ENCODE data around the gene HLF. TPM values are rescaled to one million over a fixed set of nuclear protein-coding genes. Genes with fewer than 3 reads are reported as not detected.

HLF gene
- total and polyA plus RNA-seq, 2 donors: 0.57 to 1.8 TPM

- no peak overlapping the region for H3K27ac ChIP-seq (ENCODE audit: low read depth in 1 of 2, low read length in 1 of 2)
- H3K9me3 ChIP-seq (ENCODE audit: control insufficient read depth in 2 of 2, insufficient read depth in 1 of 2, low read length in 1 of 2): peaks cover 0 to 2% of the 10 kb centered on the region in 2 donors
- peak in 7 of 9 donors; percentile 21 to 62 (median 33) for DNase-seq (ENCODE audit: low read depth in 6 of 9, low spot score in 9 of 9)
- H3K36me3 ChIP-seq (ENCODE audit: control insufficient read depth in 2 of 2, insufficient read depth in 2 of 2, low read length in 1 of 2): no peaks in the 10 kb centered on the region
- WGBS: 24% methylated on average over 10 of the region's 10 CpGs
- no peak overlapping the region for H3K4me3 ChIP-seq (ENCODE audit: low read length in 2 of 2)
- no peaks in the 10 kb centered on the region for H3K27me3 ChIP-seq (ENCODE audit: control insufficient read depth in 2 of 2, insufficient read depth in 1 of 2, low read length in 1 of 2)
- peaks cover 0 to 3% of the 10 kb centered on the region in 2 donors for H3K4me1 ChIP-seq (ENCODE audit: control insufficient read depth in 2 of 2, insufficient read depth in 2 of 2, low read length in 2 of 2)
Observed at GRCh38 chr17:55348749-55349354, 84.1 kb downstream of the HLF start.

GRCh38 chr17:55350825-55351205, 86.1 kb downstream of the HLF start:
- Histone ChIP-seq H3K27ac (ENCODE audit: low read depth in 1 of 2, low read length in 1 of 2) (no peak overlapping the region), H3K4me1 (ENCODE audit: control insufficient read depth in 2 of 2, insufficient read depth in 2 of 2, low read length in 2 of 2) (no peaks in the 10 kb centered on the region), H3K27me3 (ENCODE audit: control insufficient read depth in 2 of 2, insufficient read depth in 1 of 2, low read length in 1 of 2) (no peaks in the 10 kb centered on the region), H3K36me3 (ENCODE audit: control insufficient read depth in 2 of 2, insufficient read depth in 2 of 2, low read length in 1 of 2) (no peaks in the 10 kb centered on the region), H3K9me3 (ENCODE audit: control insufficient read depth in 2 of 2, insufficient read depth in 1 of 2, low read length in 1 of 2) (peaks cover 0 to 2% of the 10 kb centered on the region in 2 donors), H3K4me3 (ENCODE audit: low read length in 2 of 2) (no peak overlapping the region)
- WGBS: 94% methylated on average over 2 of the region's 2 CpGs
- DNase-seq (ENCODE audit: low read depth in 6 of 9, low spot score in 9 of 9): no peak

- no peak overlapping the region for H3K4me3 ChIP-seq (ENCODE audit: low read length in 2 of 2)
- 97% methylated on average over 1 of the region's 1 CpG for WGBS
- peaks cover 0 to 2% of the 10 kb centered on the region in 2 donors for H3K9me3 ChIP-seq (ENCODE audit: control insufficient read depth in 2 of 2, insufficient read depth in 1 of 2, low read length in 1 of 2)
- no peak overlapping the region for H3K27ac ChIP-seq (ENCODE audit: low read depth in 1 of 2, low read length in 1 of 2)
- H3K4me1 ChIP-seq (ENCODE audit: control insufficient read depth in 2 of 2, insufficient read depth in 2 of 2, low read length in 2 of 2): no peaks in the 10 kb centered on the region
- no peak for DNase-seq (ENCODE audit: low read depth in 6 of 9, low spot score in 9 of 9)
- H3K27me3 ChIP-seq (ENCODE audit: control insufficient read depth in 2 of 2, insufficient read depth in 1 of 2, low read length in 1 of 2): no peaks in the 10 kb centered on the region
- no peaks in the 10 kb centered on the region for H3K36me3 ChIP-seq (ENCODE audit: control insufficient read depth in 2 of 2, insufficient read depth in 2 of 2, low read length in 1 of 2)
Observed at GRCh38 chr17:55351226-55351625, 86.5 kb downstream of the HLF start.

- 90% methylated on average over 1 of the region's 1 CpG for whole genome bisulfite sequencing
- no peak overlapping the region for H3K4me3 ChIP-seq (ENCODE audit: low read length in 2 of 2)
- no peak for DNase-seq (ENCODE audit: low read depth in 6 of 9, low spot score in 9 of 9)
- no peaks in the 10 kb centered on the region for H3K4me1 ChIP-seq (ENCODE audit: control insufficient read depth in 2 of 2, insufficient read depth in 2 of 2, low read length in 2 of 2)
- H3K27ac ChIP-seq (ENCODE audit: low read depth in 1 of 2, low read length in 1 of 2): no peak overlapping the region
- no peaks in the 10 kb centered on the region for H3K27me3 ChIP-seq (ENCODE audit: control insufficient read depth in 2 of 2, insufficient read depth in 1 of 2, low read length in 1 of 2)
- no peaks in the 10 kb centered on the region for H3K36me3 ChIP-seq (ENCODE audit: control insufficient read depth in 2 of 2, insufficient read depth in 2 of 2, low read length in 1 of 2)
- no peaks in the 10 kb centered on the region for H3K9me3 ChIP-seq (ENCODE audit: control insufficient read depth in 2 of 2, insufficient read depth in 1 of 2, low read length in 1 of 2)
Observed at GRCh38 chr17:55354010-55354409, 89.2 kb downstream of the HLF start.

GRCh38 chr17:55354941-55355340, 90.2 kb downstream of the HLF start:
- no peaks in the 10 kb centered on the region for H3K9me3 ChIP-seq (ENCODE audit: control insufficient read depth in 2 of 2, insufficient read depth in 1 of 2, low read length in 1 of 2)
- no peak overlapping the region for H3K4me3 ChIP-seq (ENCODE audit: low read length in 2 of 2)
- no peak overlapping the region for H3K27ac ChIP-seq (ENCODE audit: low read depth in 1 of 2, low read length in 1 of 2)
- H3K36me3 ChIP-seq (ENCODE audit: control insufficient read depth in 2 of 2, insufficient read depth in 2 of 2, low read length in 1 of 2): no peaks in the 10 kb centered on the region
- DNase-seq (ENCODE audit: low read depth in 6 of 9, low spot score in 9 of 9): no peak
- 96% methylated on average over 2 of the region's 2 CpGs for WGBS
- no peaks in the 10 kb centered on the region for H3K4me1 ChIP-seq (ENCODE audit: control insufficient read depth in 2 of 2, insufficient read depth in 2 of 2, low read length in 2 of 2)
- H3K27me3 ChIP-seq (ENCODE audit: control insufficient read depth in 2 of 2, insufficient read depth in 1 of 2, low read length in 1 of 2): no peaks in the 10 kb centered on the region

GRCh38 chr17:55356434-55357328, 91.9 kb downstream of the HLF start:
- WGBS: 45% methylated on average over 3 of the region's 3 CpGs
- Histone ChIP-seq H3K4me3 (ENCODE audit: low read length in 2 of 2) (no peak overlapping the region), H3K9me3 (ENCODE audit: control insufficient read depth in 2 of 2, insufficient read depth in 1 of 2, low read length in 1 of 2) (no peaks in the 10 kb centered on the region), H3K36me3 (ENCODE audit: control insufficient read depth in 2 of 2, insufficient read depth in 2 of 2, low read length in 1 of 2) (no peaks in the 10 kb centered on the region), H3K27me3 (ENCODE audit: control insufficient read depth in 2 of 2, insufficient read depth in 1 of 2, low read length in 1 of 2) (no peaks in the 10 kb centered on the region), H3K27ac (ENCODE audit: low read depth in 1 of 2, low read length in 1 of 2) (no peak overlapping the region), H3K4me1 (ENCODE audit: control insufficient read depth in 2 of 2, insufficient read depth in 2 of 2, low read length in 2 of 2) (no peaks in the 10 kb centered on the region)
- DNase-seq (ENCODE audit: low read depth in 6 of 9, low spot score in 9 of 9): peak; percentile 21 to 76 (median 47)

GRCh38 chr17:55360971-55361370, 96.2 kb downstream of the HLF start:
- DNase-seq (ENCODE audit: low read depth in 6 of 9, low spot score in 9 of 9): no peak
- Histone ChIP-seq H3K36me3 (ENCODE audit: control insufficient read depth in 2 of 2, insufficient read depth in 2 of 2, low read length in 1 of 2) (no peaks in the 10 kb centered on the region), H3K9me3 (ENCODE audit: control insufficient read depth in 2 of 2, insufficient read depth in 1 of 2, low read length in 1 of 2) (no peaks in the 10 kb centered on the region), H3K27ac (ENCODE audit: low read depth in 1 of 2, low read length in 1 of 2) (no peak overlapping the region), H3K27me3 (ENCODE audit: control insufficient read depth in 2 of 2, insufficient read depth in 1 of 2, low read length in 1 of 2) (no peaks in the 10 kb centered on the region), H3K4me1 (ENCODE audit: control insufficient read depth in 2 of 2, insufficient read depth in 2 of 2, low read length in 2 of 2) (no peaks in the 10 kb centered on the region), H3K4me3 (ENCODE audit: low read length in 2 of 2) (no peak overlapping the region)

- H3K36me3 ChIP-seq (ENCODE audit: control insufficient read depth in 2 of 2, insufficient read depth in 2 of 2, low read length in 1 of 2): no peaks in the 10 kb centered on the region
- H3K27ac ChIP-seq (ENCODE audit: low read depth in 1 of 2, low read length in 1 of 2): no peak overlapping the region
- H3K27me3 ChIP-seq (ENCODE audit: control insufficient read depth in 2 of 2, insufficient read depth in 1 of 2, low read length in 1 of 2): no peaks in the 10 kb centered on the region
- H3K4me1 ChIP-seq (ENCODE audit: control insufficient read depth in 2 of 2, insufficient read depth in 2 of 2, low read length in 2 of 2): no peaks in the 10 kb centered on the region
- WGBS: 93% methylated on average over 1 of the region's 1 CpG
- no peak overlapping the region for H3K4me3 ChIP-seq (ENCODE audit: low read length in 2 of 2)
- H3K9me3 ChIP-seq (ENCODE audit: control insufficient read depth in 2 of 2, insufficient read depth in 1 of 2, low read length in 1 of 2): no peaks in the 10 kb centered on the region
- no peak for DNase-seq (ENCODE audit: low read depth in 6 of 9, low spot score in 9 of 9)
Observed at GRCh38 chr17:55363033-55363432, 98.3 kb downstream of the HLF start.

GRCh38 chr17:55366020-55366481, 101.3 kb downstream of the HLF start:
- H3K36me3 ChIP-seq (ENCODE audit: control insufficient read depth in 2 of 2, insufficient read depth in 2 of 2, low read length in 1 of 2): no peaks in the 10 kb centered on the region
- H3K4me3 ChIP-seq (ENCODE audit: low read length in 2 of 2): no peak overlapping the region
- no peaks in the 10 kb centered on the region for H3K4me1 ChIP-seq (ENCODE audit: control insufficient read depth in 2 of 2, insufficient read depth in 2 of 2, low read length in 2 of 2)
- 92% methylated on average over 1 of the region's 1 CpG for WGBS
- H3K27ac ChIP-seq (ENCODE audit: low read depth in 1 of 2, low read length in 1 of 2): no peak overlapping the region
- no peaks in the 10 kb centered on the region for H3K27me3 ChIP-seq (ENCODE audit: control insufficient read depth in 2 of 2, insufficient read depth in 1 of 2, low read length in 1 of 2)
- no peaks in the 10 kb centered on the region for H3K9me3 ChIP-seq (ENCODE audit: control insufficient read depth in 2 of 2, insufficient read depth in 1 of 2, low read length in 1 of 2)
- no peak for DNase-seq (ENCODE audit: low read depth in 6 of 9, low spot score in 9 of 9)

Data from thymus (tissue), 11 donors.